ENCODE measurements around the gene TNFSF9.
"Not testable (repeated sequence)": the region's sequence is repeated elsewhere in the genome, so short reads cannot be mapped to it uniquely, and the experiment has no call there.

TNFSF9 gene

DNA sequence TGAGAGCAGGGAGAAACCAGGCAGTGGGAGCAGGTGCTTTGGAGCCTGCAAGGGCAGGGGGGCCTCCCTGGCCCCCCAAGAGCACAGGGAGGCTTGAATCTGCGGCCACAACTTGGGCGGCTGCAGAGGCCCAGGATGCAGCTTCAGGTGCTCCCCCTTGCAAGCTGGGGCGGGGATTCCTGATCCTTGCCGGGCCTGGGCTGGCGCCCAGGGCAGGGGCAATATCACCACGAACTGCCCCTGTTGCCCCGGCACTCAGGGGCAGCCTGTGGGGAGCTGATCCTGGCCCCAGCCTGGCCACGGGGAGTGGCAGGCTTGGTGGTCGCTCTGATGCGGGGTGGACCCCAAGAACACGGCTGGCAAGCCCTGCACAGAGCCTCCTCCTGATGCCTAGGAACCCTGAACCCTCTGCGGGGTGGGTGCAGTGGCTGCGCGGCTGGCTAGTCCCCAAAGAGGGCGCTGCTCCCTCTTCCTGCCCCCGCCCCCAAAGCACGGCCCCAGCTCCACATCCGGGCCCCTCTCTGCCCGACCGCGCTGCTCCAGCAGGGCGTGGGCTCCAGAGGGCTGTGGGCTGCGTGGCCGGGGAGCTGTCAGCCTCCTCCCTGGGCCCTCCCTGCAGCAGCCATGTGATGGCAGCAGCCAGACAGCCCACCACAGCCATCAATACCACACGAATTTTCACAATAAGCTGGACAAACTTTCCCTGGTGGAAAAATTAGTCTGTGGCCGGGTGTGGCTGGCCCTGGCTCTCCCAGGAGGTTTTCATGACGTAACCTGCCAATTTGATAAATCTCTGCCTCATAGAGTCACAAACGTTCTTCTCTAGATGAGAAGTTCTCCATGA is 21.0 kb downstream of the TNFSF9 start:
- H3K27me3 Mint-ChIP-seq, result no peaks in the 10 kb centered on the region
- peak overlapping the region; percentile 43 for H3K4me3 Mint-ChIP-seq
- no peaks in the 10 kb centered on the region for H3K9me3 Mint-ChIP-seq
- H3K27ac Mint-ChIP-seq (ENCODE audit: low read depth), result no peak overlapping the region
- no peaks in the 10 kb centered on the region for H3K36me3 Mint-ChIP-seq (ENCODE audit: insufficient read depth)
- DNase-seq (ENCODE audit: low spot score in 2 of 2) (peak; percentile 51 to 66), ATAC-seq (replicated peaks; ENCODE audit: extremely low read depth, poor library complexity, severe bottlenecking) (peak; percentile 92)
- H3K4me1 Mint-ChIP-seq, result peaks cover 10% of the 10 kb centered on the region

- H3K36me3 Mint-ChIP-seq (ENCODE audit: insufficient read depth), result no peaks in the 10 kb centered on the region
- peaks cover 5% of the 10 kb centered on the region for H3K4me1 Mint-ChIP-seq
- ATAC-seq (replicated peaks; ENCODE audit: extremely low read depth, poor library complexity, severe bottlenecking), result no peak
Observed at GRCh38 chr19:6556043-6556449, 25.2 kb downstream of the TNFSF9 start.

DNA sequence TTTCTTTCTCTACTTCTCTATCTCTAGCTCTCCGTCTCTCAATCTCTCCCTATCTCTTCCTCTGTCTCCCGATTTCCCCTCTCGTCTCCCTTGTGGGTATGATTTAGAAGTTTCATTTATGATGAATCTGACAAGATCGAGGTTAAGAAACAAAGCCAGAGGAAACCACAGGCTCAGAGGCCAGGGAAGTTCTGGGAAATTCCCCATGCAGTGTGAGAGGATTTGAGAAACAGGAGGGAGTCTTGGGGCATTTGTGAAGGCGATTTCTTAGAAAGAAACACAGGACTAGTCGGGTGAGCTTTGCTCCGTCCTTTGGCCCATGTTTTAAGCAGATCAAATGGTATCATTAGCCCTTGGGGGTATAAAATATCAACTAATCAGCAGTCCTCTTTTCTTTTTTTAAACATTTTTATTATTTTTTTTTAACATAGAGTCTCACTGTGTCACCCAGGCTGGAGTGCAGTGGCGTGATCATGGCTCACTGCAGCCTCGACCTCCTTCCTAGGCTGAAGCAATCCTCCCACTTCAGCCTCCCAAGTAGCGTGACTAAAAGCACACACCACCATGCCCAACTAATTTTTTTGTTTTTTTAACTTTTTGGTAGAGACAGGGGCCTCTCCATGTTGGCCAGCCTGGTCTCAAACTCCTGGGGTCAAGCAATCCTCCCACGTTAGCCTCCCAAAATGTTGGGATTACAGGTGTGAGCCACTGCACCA is 25.8 kb downstream of the TNFSF9 start:
- DNase-seq (ENCODE audit: low spot score in 2 of 2) (no peak), ATAC-seq (replicated peaks; ENCODE audit: extremely low read depth, poor library complexity, severe bottlenecking) (no peak)
- no peak overlapping the region for H3K27ac Mint-ChIP-seq (ENCODE audit: low read depth)

More at GRCh38 chr19:6556043-6556449, 25.2 kb downstream of the TNFSF9 start:
- no peak overlapping the region for H3K27ac Mint-ChIP-seq (ENCODE audit: low read depth)
- H3K27me3 Mint-ChIP-seq, result no peaks in the 10 kb centered on the region
- no peaks in the 10 kb centered on the region for H3K9me3 Mint-ChIP-seq
- no peak overlapping the region for H3K4me3 Mint-ChIP-seq
- DNase-seq (ENCODE audit: low spot score in 2 of 2), result no peak

DNA sequence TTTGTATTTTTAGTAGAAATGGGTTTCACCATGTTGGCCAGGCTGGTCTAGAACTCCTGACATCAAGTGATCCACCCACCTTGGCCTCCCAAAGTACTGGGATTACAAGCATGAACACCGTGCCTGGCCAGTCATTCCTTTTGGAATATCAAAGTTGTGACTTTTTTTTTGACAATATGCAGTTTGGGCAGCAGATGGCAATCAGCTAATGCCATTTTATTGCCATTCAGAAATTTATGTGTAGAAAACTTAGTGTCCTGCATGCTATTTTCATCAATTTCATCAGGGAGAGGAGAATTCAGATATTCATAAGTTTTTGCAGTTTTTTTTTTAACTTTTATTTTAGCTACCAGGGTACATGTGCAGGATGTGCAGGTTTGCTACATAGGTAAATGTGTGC is 31.6 kb downstream of the TNFSF9 start:
- H3K4me3 Mint-ChIP-seq, result not testable (repeated sequence)

More for the DNA sequence above, 25.8 kb downstream of the TNFSF9 start:
- H3K9me3 Mint-ChIP-seq, result no peaks in the 10 kb centered on the region
- H3K4me1 Mint-ChIP-seq, result peaks cover 5% of the 10 kb centered on the region
- H3K36me3 Mint-ChIP-seq (ENCODE audit: insufficient read depth), result no peaks in the 10 kb centered on the region
- H3K27me3 Mint-ChIP-seq, result no peaks in the 10 kb centered on the region
- H3K4me3 Mint-ChIP-seq, result no peak overlapping the region

DNA sequence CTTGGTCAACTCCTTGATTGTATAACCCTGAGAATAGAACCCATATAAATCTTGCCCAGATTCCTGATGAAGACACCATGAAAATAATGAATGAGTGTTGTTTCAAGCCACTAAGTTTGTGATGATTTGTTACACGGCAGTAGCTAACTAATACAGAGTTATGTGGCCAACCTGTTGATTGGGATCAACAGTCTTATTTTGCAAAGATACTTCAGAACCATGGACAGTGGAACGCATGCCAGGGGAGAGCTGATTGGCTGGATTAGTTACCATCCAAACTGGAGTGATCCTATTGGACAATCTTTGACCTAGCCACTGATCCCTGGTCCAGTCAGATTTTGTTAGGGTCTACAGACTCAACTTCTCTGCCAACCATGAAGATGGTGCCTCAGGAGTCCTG is 33.6 kb downstream of the TNFSF9 start:
- DNase-seq (ENCODE audit: low spot score in 2 of 2) (no peak), ATAC-seq (replicated peaks; ENCODE audit: extremely low read depth, poor library complexity, severe bottlenecking) (no peak)

More for the DNA sequence above, 31.6 kb downstream of the TNFSF9 start:
- H3K27ac Mint-ChIP-seq (ENCODE audit: low read depth); H3K36me3 Mint-ChIP-seq (ENCODE audit: insufficient read depth); H3K4me1 Mint-ChIP-seq; H3K9me3 Mint-ChIP-seq; DNase-seq (ENCODE audit: low spot score in 2 of 2); ATAC-seq (replicated peaks; ENCODE audit: extremely low read depth, poor library complexity, severe bottlenecking); H3K27me3 Mint-ChIP-seq: not testable (repeated sequence)

GRCh38 chr19:6566727-6567126 is 35.9 kb downstream of the TNFSF9 start:
- not testable (repeated sequence) for ATAC-seq (replicated peaks; ENCODE audit: extremely low read depth, poor library complexity, severe bottlenecking); DNase-seq (ENCODE audit: low spot score in 2 of 2); H3K4me3 Mint-ChIP-seq; H3K27ac Mint-ChIP-seq (ENCODE audit: low read depth); H3K9me3 Mint-ChIP-seq; H3K36me3 Mint-ChIP-seq (ENCODE audit: insufficient read depth); H3K4me1 Mint-ChIP-seq
- peaks cover 29% of the 10 kb centered on the region for H3K27me3 Mint-ChIP-seq

More for the DNA sequence above, 33.6 kb downstream of the TNFSF9 start:
- Mint-ChIP-seq H3K36me3 (ENCODE audit: insufficient read depth) (peaks cover 5% of the 10 kb centered on the region), H3K9me3 (peaks cover 9% of the 10 kb centered on the region), H3K27ac (ENCODE audit: low read depth) (no peak overlapping the region), H3K4me3 (no peak overlapping the region), H3K4me1 (no peaks in the 10 kb centered on the region), H3K27me3 (peaks cover 9% of the 10 kb centered on the region)

- Mint-ChIP-seq H3K4me1 (no peaks in the 10 kb centered on the region), H3K27ac (ENCODE audit: low read depth) (no peak overlapping the region), H3K36me3 (ENCODE audit: insufficient read depth) (peaks cover 3% of the 10 kb centered on the region), H3K27me3 (peaks cover 37% of the 10 kb centered on the region), H3K9me3 (peaks cover 9% of the 10 kb centered on the region), H3K4me3 (no peak overlapping the region)
- ATAC-seq (replicated peaks; ENCODE audit: extremely low read depth, poor library complexity, severe bottlenecking) (no peak), DNase-seq (ENCODE audit: low spot score in 2 of 2) (no peak)
Observed at GRCh38 chr19:6568010-6568526, 37.2 kb downstream of the TNFSF9 start.

DNA sequence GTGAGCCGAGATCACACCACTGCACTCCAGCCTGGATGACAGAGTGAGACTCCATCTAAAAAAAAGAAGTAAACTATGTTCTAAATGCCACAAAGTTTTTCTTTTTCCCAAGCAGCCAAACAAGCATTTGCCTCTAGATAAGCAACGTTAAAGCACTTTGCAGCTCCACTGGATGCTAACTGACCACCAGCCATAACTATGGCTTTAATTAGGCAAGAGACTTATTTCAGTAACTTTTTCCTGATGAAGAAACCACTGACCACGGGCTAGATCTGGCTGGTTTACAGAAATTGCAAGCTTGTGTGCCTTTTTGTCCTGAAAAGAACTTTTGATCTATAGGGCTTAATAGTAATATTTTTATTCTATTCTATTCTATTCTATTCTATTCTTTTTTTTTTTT is 38.0 kb downstream of the TNFSF9 start:
- DNase-seq (ENCODE audit: low spot score in 2 of 2) (no peak), ATAC-seq (replicated peaks; ENCODE audit: extremely low read depth, poor library complexity, severe bottlenecking) (no peak)
- H3K9me3 Mint-ChIP-seq, result peaks cover 9% of the 10 kb centered on the region
- no peak overlapping the region for H3K4me3 Mint-ChIP-seq
- H3K27me3 Mint-ChIP-seq, result peaks cover 37% of the 10 kb centered on the region
- no peak overlapping the region for H3K27ac Mint-ChIP-seq (ENCODE audit: low read depth)
- H3K36me3 Mint-ChIP-seq (ENCODE audit: insufficient read depth), result peaks cover 3% of the 10 kb centered on the region
- H3K4me1 Mint-ChIP-seq, result no peaks in the 10 kb centered on the region

DNA sequence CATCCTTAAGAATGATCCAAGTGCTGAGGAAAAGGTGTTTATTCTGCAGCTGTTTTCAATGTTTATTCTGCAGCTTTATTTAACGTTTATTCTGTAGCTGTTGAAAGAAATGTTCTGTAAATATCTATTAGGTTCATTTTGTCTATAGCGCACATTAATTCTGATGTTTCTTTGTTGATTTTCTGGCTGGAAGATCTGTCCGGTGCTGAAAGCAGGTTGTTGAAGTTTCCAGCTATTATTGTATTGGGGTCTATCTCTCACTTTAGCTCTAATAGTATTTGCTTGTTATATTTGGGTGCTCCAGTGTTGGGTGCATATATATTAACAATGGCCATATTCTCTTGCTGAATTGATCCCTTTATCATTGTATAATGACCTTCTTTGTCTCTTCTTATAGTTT is 39.9 kb downstream of the TNFSF9 start:
- DNase-seq (ENCODE audit: low spot score in 2 of 2) (no peak), ATAC-seq (replicated peaks; ENCODE audit: extremely low read depth, poor library complexity, severe bottlenecking) (no peak)
- H3K4me1 Mint-ChIP-seq, result no peaks in the 10 kb centered on the region
- H3K27ac Mint-ChIP-seq (ENCODE audit: low read depth), result no peak overlapping the region
- peaks cover 3% of the 10 kb centered on the region for H3K36me3 Mint-ChIP-seq (ENCODE audit: insufficient read depth)
- no peak overlapping the region for H3K4me3 Mint-ChIP-seq
- H3K27me3 Mint-ChIP-seq, result peaks cover 28% of the 10 kb centered on the region
- no peaks in the 10 kb centered on the region for H3K9me3 Mint-ChIP-seq

- H3K9me3 Mint-ChIP-seq, result no peaks in the 10 kb centered on the region
- H3K4me3 Mint-ChIP-seq, result no peak overlapping the region
- H3K27me3 Mint-ChIP-seq, result peaks cover 28% of the 10 kb centered on the region
- ATAC-seq (replicated peaks; ENCODE audit: extremely low read depth, poor library complexity, severe bottlenecking) (no peak), DNase-seq (ENCODE audit: low spot score in 2 of 2) (no peak)
- H3K4me1 Mint-ChIP-seq, result no peaks in the 10 kb centered on the region
- no peak overlapping the region for H3K27ac Mint-ChIP-seq (ENCODE audit: low read depth)
- H3K36me3 Mint-ChIP-seq (ENCODE audit: insufficient read depth), result peaks cover 3% of the 10 kb centered on the region
Observed at GRCh38 chr19:6571167-6571566, 40.3 kb downstream of the TNFSF9 start.

DNA sequence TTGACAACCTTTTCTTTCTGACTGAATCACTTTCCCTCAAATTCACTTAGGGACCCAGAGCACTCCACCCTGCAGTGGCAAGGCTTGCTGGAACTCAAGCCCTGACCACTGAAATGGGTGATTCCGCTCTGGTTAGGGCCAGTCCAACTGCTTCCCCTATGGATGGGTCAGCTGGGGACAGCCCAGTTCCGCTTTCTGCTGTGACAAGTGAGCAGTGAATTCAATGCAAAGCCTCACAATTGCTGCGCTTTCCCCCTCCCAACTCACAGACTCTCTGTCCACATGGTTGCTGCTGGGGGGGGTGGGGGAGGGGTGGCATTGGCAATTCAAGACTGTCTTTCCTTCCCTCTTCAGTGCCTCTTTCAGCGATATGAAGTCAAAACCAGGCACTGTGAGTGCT is 41.4 kb downstream of the TNFSF9 start:
- no peak overlapping the region for H3K27ac Mint-ChIP-seq (ENCODE audit: low read depth)
- H3K4me1 Mint-ChIP-seq, result no peaks in the 10 kb centered on the region
- ATAC-seq (replicated peaks; ENCODE audit: extremely low read depth, poor library complexity, severe bottlenecking) (no peak), DNase-seq (ENCODE audit: low spot score in 2 of 2) (no peak)
- H3K4me3 Mint-ChIP-seq, result no peak overlapping the region
- H3K27me3 Mint-ChIP-seq, result peaks cover 28% of the 10 kb centered on the region
- no peaks in the 10 kb centered on the region for H3K9me3 Mint-ChIP-seq
- peaks cover 3% of the 10 kb centered on the region for H3K36me3 Mint-ChIP-seq (ENCODE audit: insufficient read depth)

DNA sequence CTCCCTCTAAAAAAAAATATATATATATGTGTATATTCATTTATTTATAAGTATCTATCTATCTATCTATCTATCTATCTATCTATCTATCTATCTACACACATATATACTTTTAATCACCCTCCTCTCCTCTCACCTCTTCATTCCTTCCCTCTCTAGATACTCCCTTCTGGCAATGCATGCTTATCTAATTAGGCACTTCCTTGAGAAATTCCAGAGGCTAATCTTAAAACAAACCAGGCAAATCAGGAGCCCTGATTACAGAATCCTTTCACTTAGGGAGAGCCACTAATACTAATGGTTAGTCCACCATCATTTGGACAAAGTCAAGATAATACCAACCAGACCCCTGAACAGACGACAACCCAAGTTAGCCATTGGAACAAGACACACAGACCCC is 42.5 kb downstream of the TNFSF9 start:
- ATAC-seq (replicated peaks; ENCODE audit: extremely low read depth, poor library complexity, severe bottlenecking) (no peak), DNase-seq (ENCODE audit: low spot score in 2 of 2) (no peak)
- no peak overlapping the region for H3K27ac Mint-ChIP-seq (ENCODE audit: low read depth)
- no peaks in the 10 kb centered on the region for H3K9me3 Mint-ChIP-seq
- H3K4me1 Mint-ChIP-seq, result peaks cover 4% of the 10 kb centered on the region
- H3K36me3 Mint-ChIP-seq (ENCODE audit: insufficient read depth), result peaks cover under 1% of the 10 kb centered on the region
- no peak overlapping the region for H3K4me3 Mint-ChIP-seq
- H3K27me3 Mint-ChIP-seq, result peaks cover 28% of the 10 kb centered on the region
